Esophagus squamous epithelium (tissue), 4 donors: ENCODE measurements around the gene TMEM132D.

Experiments used
- CTCF ChIP-seq, 6 experiments: fragments of 450-650 bp in 4 of 6; fragments of 200-600 bp in 2 of 6; sonication (generic) in 2 of 6; IDR thresholded peaks; one replicate each; pipeline ENCODE4 v1.5.1; 2016 to 2019; ENCODE audit warnings: antibody characterized with exemption in 6 of 6, mild to moderate bottlenecking in 4 of 6, moderate library complexity in 4 of 6
- POLR2A ChIP-seq, 4 donors: fragments of 450-650 bp; IDR thresholded peaks; one replicate each; pipeline ENCODE4 v1.6.1; 2017; ENCODE audit warnings: antibody characterized with exemption in 4 of 4, mild to moderate bottlenecking in 4 of 4, moderate library complexity in 3 of 4

- TF ChIP-seq CTCF (IDR thresholded peaks at IDR 0.05) (no peak), POLR2A (IDR thresholded peaks at IDR 0.05) (no peak)
Measured at GRCh38 chr12:129075460-129076208, 828.2 kb downstream of the TMEM132D start.
